HCT116 (cell line): ENCODE results near the gene UBA6. TPM values are rescaled to one million over a fixed set of nuclear protein-coding genes. Genes with fewer than 3 reads are reported as not detected.

Experiments
- ATAC-seq: fragments of 200-7000 bp; cut with Tn5 transposase; 2 replicates; pipeline ENCODE4 v1.9.1; 2020; ENCODE audit warnings: mild to moderate bottlenecking, moderate library complexity
- BruUV-seq: library from RNA; stranded (reverse); fragments of 400-500 nt; replicated peaks from 2 replicates; lab custom pipeline; 2021; lab: Mats Ljungman, UMichigan
- CTCF ChIA-PET: fragments of 300-600 bp; sonication (Branson Sonifier 250); formaldehyde crosslinking; loops from one replicate; lab custom pipeline; 2021; ENCODE audit warnings: antibody characterized with exemption; lab: Charles Lee
- POLR2A ChIA-PET: fragments of 300-600, 350-600 bp; sonication (Branson Sonifier 250); formaldehyde crosslinking; loops from one replicate; lab custom pipeline; 2021; ENCODE audit warnings: antibody characterized with exemption; lab: Charles Lee
- RAD21 ChIA-PET, 2 experiments: fragments of 300-600 bp; sonication (Branson Sonifier 250); formaldehyde crosslinking; loops; one replicate each; lab custom pipeline; 2023; ENCODE audit warnings: low total read pairs in 2 of 2; ENCODE audit not compliant: uncharacterized antibody in 2 of 2, unreplicated experiment in 2 of 2, low non-redundant PET in 1 of 2; lab: Charles Lee
- DNase-seq: peaks from one replicate; pipeline ENCODE4 v3.0.0-alpha.2; 2010; ENCODE audit warnings: low read depth, low spot score
- H2AFZ ChIP-seq: fragments of 200-600 bp; shearing (Covaris generic), sonication (generic); 2 replicates; pipeline ENCODE4 v1.6.1; 2017; ENCODE audit warnings: low read depth, mixed run types, mixed read lengths, antibody characterized with exemption, low read length; ENCODE audit not compliant: poor library complexity, severe bottlenecking
- H3K27ac ChIP-seq: 2 replicates; pipeline ENCODE4 v1.5.1; 2012; ENCODE audit warnings: low read depth, low read length
- H3K27me3 ChIP-seq: fragments of 200-600 bp; sonication (generic); 2 replicates; pipeline ENCODE4 v1.6.1; 2016; ENCODE audit warnings: mixed run types, low read length, mixed read lengths; ENCODE audit not compliant: insufficient read depth
- H3K36me3 ChIP-seq, 2 experiments: fragments of 200-500 bp in 1 of 2; fragments of 200-600 bp in 1 of 2; sonication (Bioruptor generic) in 1 of 2; sonication (generic) in 1 of 2; 2 replicates each; pipeline versions ENCODE4 v1.5.1 to v1.6.1; 2014 to 2016; ENCODE audit warnings: low read length in 2 of 2, inconsistent platforms in 1 of 2, mixed read lengths in 1 of 2, mixed run types in 1 of 2; ENCODE audit not compliant: insufficient read depth in 2 of 2, control insufficient read depth in 1 of 2
- H3K4me1 ChIP-seq, 2 experiments: fragments of 200-600 bp in 1 of 2; sonication (generic) in 1 of 2; 2 replicates each; pipeline versions ENCODE4 v1.5.1 to v1.6.1; 2012 to 2017; ENCODE audit warnings: low read length in 2 of 2, inconsistent platforms in 1 of 2, mild to moderate bottlenecking in 1 of 2, mixed read lengths in 1 of 2, mixed run types in 1 of 2, moderate library complexity in 1 of 2; ENCODE audit not compliant: insufficient read depth in 2 of 2, control insufficient read depth in 1 of 2
- H3K4me2 ChIP-seq: fragments of 200-600 bp; sonication (generic); 2 replicates; pipeline ENCODE4 v1.6.1; 2017; ENCODE audit warnings: mixed run types, low read length, mixed read lengths
- H3K4me3 ChIP-seq, 2 experiments: fragments of 200-600 bp in 1 of 2; sonication (generic) in 1 of 2; replicated peaks in 1 of 2; 2 replicates each; pipeline ENCODE4 v1.5.1; 2011 to 2016; ENCODE audit warnings: low read length in 2 of 2, control low read depth in 1 of 2, low read depth in 1 of 2, mild to moderate bottlenecking in 1 of 2, mixed read lengths in 1 of 2, mixed run types in 1 of 2
- H3K79me2 ChIP-seq: fragments of 200-600 bp; sonication (generic); 2 replicates; pipeline ENCODE4 v1.6.1; 2017; ENCODE audit warnings: mild to moderate bottlenecking, mixed run types, low read length, moderate library complexity, mixed read lengths; ENCODE audit not compliant: insufficient read depth
- H3K9ac ChIP-seq: fragments of 200-600 bp; sonication (generic); 2 replicates; pipeline ENCODE4 v1.6.1; 2016; ENCODE audit warnings: low read length, mixed read lengths
- H3K9me2 ChIP-seq: fragments of 200-600 bp; sonication (generic), shearing (Covaris generic); 2 replicates; pipeline ENCODE4 v1.6.1; 2017; ENCODE audit warnings: mixed run types, mild to moderate bottlenecking, moderate library complexity; ENCODE audit not compliant: insufficient read depth
- H3K9me3 ChIP-seq, 2 experiments: fragments of 200-500 bp in 1 of 2; fragments of 200-600 bp in 1 of 2; sonication (Bioruptor generic) in 1 of 2; sonication (generic) in 1 of 2; 2 replicates each; pipeline ENCODE4 v1.6.1; 2014 to 2017; ENCODE audit warnings: low read length in 2 of 2, mixed read lengths in 2 of 2, inconsistent platforms in 1 of 2, low read depth in 1 of 2, mild to moderate bottlenecking in 1 of 2, mixed run types in 1 of 2, moderate library complexity in 1 of 2; ENCODE audit not compliant: control insufficient read depth in 1 of 2, insufficient read depth in 1 of 2
- H4K20me1 ChIP-seq: fragments of 200-600 bp; sonication (generic), shearing (Covaris generic); 2 replicates; pipeline ENCODE4 v1.6.1; 2017; ENCODE audit warnings: mixed run types, mild to moderate bottlenecking, moderate library complexity; ENCODE audit not compliant: insufficient read depth
- CTCF ChIP-seq, 3 experiments: fragments of 200-600 bp in 1 of 3; sonication (generic) in 1 of 3; IDR thresholded peaks in 2 of 3; conservative IDR thresholded peaks in 1 of 3; 2 replicates each; pipeline ENCODE4 v1.5.1; 2012 to 2017; ENCODE audit warnings: low read depth in 2 of 3, low read length in 2 of 3, antibody characterized with exemption in 1 of 3, borderline replicate concordance in 1 of 3, control low read depth in 1 of 3, mild to moderate bottlenecking in 1 of 3, mixed read lengths in 1 of 3, mixed run types in 1 of 3, moderate library complexity in 1 of 3; ENCODE audit not compliant: insufficient read depth in 1 of 3
- RAD21 ChIP-seq: IDR thresholded peaks from 2 replicates; pipeline ENCODE4 v1.6.1; 2012; ENCODE audit warnings: low read depth, mild to moderate bottlenecking
- SIN3A ChIP-seq: IDR thresholded peaks from 2 replicates; pipeline ENCODE4 v1.6.1; 2012; ENCODE audit warnings: low read depth
- ZNF274 ChIP-seq: fragments of 200-500 bp; sonication (Bioruptor generic); IDR thresholded peaks from 2 replicates; pipeline ENCODE4 v1.6.1; 2014; ENCODE audit warnings: mild to moderate bottlenecking, low read depth, low read length, inconsistent platforms
- intact Hi-C: fragments of 100-400 bp; cut with micrococcal nuclease; formaldehyde crosslinking; loops from 2 replicates; pipeline ENCODE4 v1.10.0; 2022
- total RNA-seq: library from RNA; stranded (reverse); gene quantifications from one replicate; pipeline ENCODE4 v1.2.1, GENCODE V29; 2021; ENCODE audit not compliant: unreplicated experiment
- TF ChIP-seq, protein P1 (sequence below): IDR thresholded peaks from 2 replicates; pipeline ENCODE4 v1.6.1; 2012; ENCODE audit warnings: low read depth

Gene UBA6
- total RNA-seq, 1 experiment from 2014 or later: 98.9 TPM

DNA sequence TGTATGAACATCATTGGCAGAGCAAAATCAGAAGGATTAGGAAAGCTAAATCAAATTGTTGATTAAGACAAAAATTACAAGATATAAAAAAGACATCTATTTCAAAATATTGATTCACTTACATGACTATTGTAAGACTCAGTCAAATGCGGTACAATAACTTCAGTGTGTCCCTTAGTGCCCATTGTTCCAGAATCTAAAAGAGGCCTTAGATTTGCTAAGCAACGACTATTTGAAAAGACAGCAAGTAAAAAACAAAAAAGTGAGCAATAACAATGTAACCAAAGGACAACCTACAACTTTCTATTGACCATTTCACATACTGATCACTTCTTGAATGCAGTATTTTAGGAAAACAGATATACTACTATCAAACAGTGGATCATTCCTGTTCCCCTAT is 65.6 kb downstream of the UBA6 start:
- ChIA-PET CTCF (no interaction called here), POLR2A (no interaction called here), RAD21 (no interaction called here)
- Histone ChIP-seq H2AFZ (no peak overlapping the region), H4K20me1 (no peaks in the 10 kb centered on the region), H3K4me2 (no peak overlapping the region), H3K4me3 (no peak overlapping the region), H3K9ac (no peak overlapping the region), H3K9me3 (no peaks in the 10 kb centered on the region), H3K27me3 (no peaks in the 10 kb centered on the region), H3K27ac (no peak overlapping the region), H3K79me2 (no peaks in the 10 kb centered on the region), H3K4me1 (no peaks in the 10 kb centered on the region), H3K36me3 (peaks cover 24 to 35% of the 10 kb centered on the region in 2 experiments; a peak in 3 of 4 replicates)
- ATAC-seq (no peak), DNase-seq (no peak)
- no TSS peak for BruUV-seq
- intact Hi-C loops: no loop called here
- TF ChIP-seq CTCF (IDR thresholded peaks at IDR 0.05 in 2 of 3, conservative IDR thresholded peaks at IDR 0.05 in 1 of 3; ENCODE audit: borderline replicate concordance in 1 of 3, insufficient read depth in 1 of 3, low read depth in 2 of 3, low read length in 2 of 3): no peak
- TF ChIP-seq RAD21: no peak
- TF ChIP-seq, all 23 proteins: peak for 0
- H3K9me2 ChIP-seq: no peaks in the 10 kb centered on the region

- H3K79me2 ChIP-seq: no peaks in the 10 kb centered on the region
- no peak overlapping the region for H3K4me3 ChIP-seq
- no peak overlapping the region for H3K4me2 ChIP-seq
- no peak overlapping the region for H3K9ac ChIP-seq
- H3K9me2 ChIP-seq: no peaks in the 10 kb centered on the region
- H3K9me3 ChIP-seq: no peaks in the 10 kb centered on the region
- ChIA-PET RAD21 (no interaction called here), POLR2A (no interaction called here), CTCF (no interaction called here)
- intact Hi-C loops: no loop called here
- no TSS peak for BruUV-seq
- no peak overlapping the region for H2AFZ ChIP-seq
- H3K4me1 ChIP-seq: no peaks in the 10 kb centered on the region
- no peak for ATAC-seq
- H3K27me3 ChIP-seq: no peaks in the 10 kb centered on the region
- no peak overlapping the region for H3K27ac ChIP-seq
- peaks cover 29 to 32% of the 10 kb centered on the region in 2 experiments; a peak in 3 of 4 replicates for H3K36me3 ChIP-seq
- DNase-seq: no peak
- H4K20me1 ChIP-seq: no peaks in the 10 kb centered on the region
- TF ChIP-seq, protein P1, sequence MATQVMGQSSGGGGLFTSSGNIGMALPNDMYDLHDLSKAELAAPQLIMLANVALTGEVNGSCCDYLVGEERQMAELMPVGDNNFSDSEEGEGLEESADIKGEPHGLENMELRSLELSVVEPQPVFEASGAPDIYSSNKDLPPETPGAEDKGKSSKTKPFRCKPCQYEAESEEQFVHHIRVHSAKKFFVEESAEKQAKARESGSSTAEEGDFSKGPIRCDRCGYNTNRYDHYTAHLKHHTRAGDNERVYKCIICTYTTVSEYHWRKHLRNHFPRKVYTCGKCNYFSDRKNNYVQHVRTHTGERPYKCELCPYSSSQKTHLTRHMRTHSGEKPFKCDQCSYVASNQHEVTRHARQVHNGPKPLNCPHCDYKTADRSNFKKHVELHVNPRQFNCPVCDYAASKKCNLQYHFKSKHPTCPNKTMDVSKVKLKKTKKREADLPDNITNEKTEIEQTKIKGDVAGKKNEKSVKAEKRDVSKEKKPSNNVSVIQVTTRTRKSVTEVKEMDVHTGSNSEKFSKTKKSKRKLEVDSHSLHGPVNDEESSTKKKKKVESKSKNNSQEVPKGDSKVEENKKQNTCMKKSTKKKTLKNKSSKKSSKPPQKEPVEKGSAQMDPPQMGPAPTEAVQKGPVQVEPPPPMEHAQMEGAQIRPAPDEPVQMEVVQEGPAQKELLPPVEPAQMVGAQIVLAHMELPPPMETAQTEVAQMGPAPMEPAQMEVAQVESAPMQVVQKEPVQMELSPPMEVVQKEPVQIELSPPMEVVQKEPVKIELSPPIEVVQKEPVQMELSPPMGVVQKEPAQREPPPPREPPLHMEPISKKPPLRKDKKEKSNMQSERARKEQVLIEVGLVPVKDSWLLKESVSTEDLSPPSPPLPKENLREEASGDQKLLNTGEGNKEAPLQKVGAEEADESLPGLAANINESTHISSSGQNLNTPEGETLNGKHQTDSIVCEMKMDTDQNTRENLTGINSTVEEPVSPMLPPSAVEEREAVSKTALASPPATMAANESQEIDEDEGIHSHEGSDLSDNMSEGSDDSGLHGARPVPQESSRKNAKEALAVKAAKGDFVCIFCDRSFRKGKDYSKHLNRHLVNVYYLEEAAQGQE: no peak
- TF ChIP-seq SIN3A: no peak
- no peak for TF ChIP-seq ZNF274
Measured at GRCh38 chr4:67634741-67635140, 66.2 kb downstream of the UBA6 start.
